ENCODE measurements around the gene SIRT6. TPM values are rescaled to one million over a fixed set of nuclear protein-coding genes. Genes with fewer than 3 reads are reported as not detected.

Gene SIRT6
- total RNA-seq, 1 experiment from 2014 or later, result 28.1 TPM

GRCh38 chr19:4172861-4173473 lies 9.4 kb downstream of the SIRT6 start (continued):
- TF ChIP-seq E2F1 (CRISPR knock-in tag; IDR thresholded peaks at IDR 0.05) (peak; percentile 92), FOXJ3 (CRISPR knock-in tag; IDR thresholded peaks at IDR 0.05; ENCODE audit: borderline replicate concordance) (0 out of 2 replicates have a peak, but pooled peaks have one; percentile 52), ZNF671 (CRISPR knock-in tag; IDR thresholded peaks at IDR 0.05) (no peak), FOXK1 (CRISPR knock-in tag; IDR thresholded peaks at IDR 0.05) (peak; percentile 73), PRRX2 (CRISPR knock-in tag; IDR thresholded peaks at IDR 0.05) (no peak), E2F5 (CRISPR knock-in tag; IDR thresholded peaks at IDR 0.05) (peak; percentile 61; the same call in 1 of the 2 replicates), EMX1 (CRISPR knock-in tag; IDR thresholded peaks at IDR 0.05) (no peak), ATF3 (CRISPR knock-in tag; conservative IDR thresholded peaks at IDR 0.05) (no peak), ETV6 (CRISPR knock-in tag; IDR thresholded peaks at IDR 0.05) (peak; percentile 72; the same call in 1 of the 2 replicates), ZSCAN18 (CRISPR knock-in tag; IDR thresholded peaks at IDR 0.05) (no peak), ZNF512 (CRISPR knock-in tag; IDR thresholded peaks at IDR 0.05; ENCODE audit: borderline replicate concordance) (peak; percentile 43; the same call in 1 of the 2 replicates)
- TF ChIP-seq, protein P1, sequence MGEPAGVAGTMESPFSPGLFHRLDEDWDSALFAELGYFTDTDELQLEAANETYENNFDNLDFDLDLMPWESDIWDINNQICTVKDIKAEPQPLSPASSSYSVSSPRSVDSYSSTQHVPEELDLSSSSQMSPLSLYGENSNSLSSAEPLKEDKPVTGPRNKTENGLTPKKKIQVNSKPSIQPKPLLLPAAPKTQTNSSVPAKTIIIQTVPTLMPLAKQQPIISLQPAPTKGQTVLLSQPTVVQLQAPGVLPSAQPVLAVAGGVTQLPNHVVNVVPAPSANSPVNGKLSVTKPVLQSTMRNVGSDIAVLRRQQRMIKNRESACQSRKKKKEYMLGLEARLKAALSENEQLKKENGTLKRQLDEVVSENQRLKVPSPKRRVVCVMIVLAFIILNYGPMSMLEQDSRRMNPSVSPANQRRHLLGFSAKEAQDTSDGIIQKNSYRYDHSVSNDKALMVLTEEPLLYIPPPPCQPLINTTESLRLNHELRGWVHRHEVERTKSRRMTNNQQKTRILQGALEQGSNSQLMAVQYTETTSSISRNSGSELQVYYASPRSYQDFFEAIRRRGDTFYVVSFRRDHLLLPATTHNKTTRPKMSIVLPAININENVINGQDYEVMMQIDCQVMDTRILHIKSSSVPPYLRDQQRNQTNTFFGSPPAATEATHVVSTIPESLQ (CRISPR knock-in tag; IDR thresholded peaks at IDR 0.05), result no peak

DNA sequence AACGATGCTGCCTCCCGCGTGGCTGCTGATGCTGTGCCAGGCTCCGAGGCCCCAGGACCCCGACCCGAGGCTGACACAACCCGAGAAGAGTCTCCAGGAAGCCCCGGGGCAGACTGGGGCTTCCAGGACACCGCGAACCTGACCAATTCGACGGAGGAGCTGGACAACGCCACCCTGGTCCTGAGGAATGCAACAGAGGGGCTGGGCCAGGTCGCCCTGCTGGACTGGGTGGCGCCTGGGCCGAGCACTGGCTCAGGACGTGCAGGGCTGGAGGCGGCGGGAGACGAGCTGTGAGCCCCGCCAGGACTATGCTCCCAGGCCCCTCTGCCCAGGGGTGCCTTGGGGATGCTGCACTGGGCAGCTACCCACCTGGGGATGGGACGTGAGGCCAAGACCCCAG lies 10.7 kb downstream of the SIRT6 start:
- ChIA-PET CTCF (interaction anchor here (1.7 kb wide), 1 partner anchor 32 kb away, joined by 8 read pairs; no protein-coding TSS in a partner anchor), POLR2A (no interaction called here)
- Mint-ChIP-seq H3K27me3 (ENCODE audit: low read depth) (peaks cover 26% of the 10 kb centered on the region), H3K9me3 (no peaks in the 10 kb centered on the region), H3K36me3 (no peaks in the 10 kb centered on the region), H3K4me3 (no peak overlapping the region), H3K4me1 (no peaks in the 10 kb centered on the region), H3K27ac (no peak overlapping the region)
- ATAC-seq (no peak), DNase-seq (ENCODE audit: low spot score) (no peak)
- TF ChIP-seq, protein P2, sequence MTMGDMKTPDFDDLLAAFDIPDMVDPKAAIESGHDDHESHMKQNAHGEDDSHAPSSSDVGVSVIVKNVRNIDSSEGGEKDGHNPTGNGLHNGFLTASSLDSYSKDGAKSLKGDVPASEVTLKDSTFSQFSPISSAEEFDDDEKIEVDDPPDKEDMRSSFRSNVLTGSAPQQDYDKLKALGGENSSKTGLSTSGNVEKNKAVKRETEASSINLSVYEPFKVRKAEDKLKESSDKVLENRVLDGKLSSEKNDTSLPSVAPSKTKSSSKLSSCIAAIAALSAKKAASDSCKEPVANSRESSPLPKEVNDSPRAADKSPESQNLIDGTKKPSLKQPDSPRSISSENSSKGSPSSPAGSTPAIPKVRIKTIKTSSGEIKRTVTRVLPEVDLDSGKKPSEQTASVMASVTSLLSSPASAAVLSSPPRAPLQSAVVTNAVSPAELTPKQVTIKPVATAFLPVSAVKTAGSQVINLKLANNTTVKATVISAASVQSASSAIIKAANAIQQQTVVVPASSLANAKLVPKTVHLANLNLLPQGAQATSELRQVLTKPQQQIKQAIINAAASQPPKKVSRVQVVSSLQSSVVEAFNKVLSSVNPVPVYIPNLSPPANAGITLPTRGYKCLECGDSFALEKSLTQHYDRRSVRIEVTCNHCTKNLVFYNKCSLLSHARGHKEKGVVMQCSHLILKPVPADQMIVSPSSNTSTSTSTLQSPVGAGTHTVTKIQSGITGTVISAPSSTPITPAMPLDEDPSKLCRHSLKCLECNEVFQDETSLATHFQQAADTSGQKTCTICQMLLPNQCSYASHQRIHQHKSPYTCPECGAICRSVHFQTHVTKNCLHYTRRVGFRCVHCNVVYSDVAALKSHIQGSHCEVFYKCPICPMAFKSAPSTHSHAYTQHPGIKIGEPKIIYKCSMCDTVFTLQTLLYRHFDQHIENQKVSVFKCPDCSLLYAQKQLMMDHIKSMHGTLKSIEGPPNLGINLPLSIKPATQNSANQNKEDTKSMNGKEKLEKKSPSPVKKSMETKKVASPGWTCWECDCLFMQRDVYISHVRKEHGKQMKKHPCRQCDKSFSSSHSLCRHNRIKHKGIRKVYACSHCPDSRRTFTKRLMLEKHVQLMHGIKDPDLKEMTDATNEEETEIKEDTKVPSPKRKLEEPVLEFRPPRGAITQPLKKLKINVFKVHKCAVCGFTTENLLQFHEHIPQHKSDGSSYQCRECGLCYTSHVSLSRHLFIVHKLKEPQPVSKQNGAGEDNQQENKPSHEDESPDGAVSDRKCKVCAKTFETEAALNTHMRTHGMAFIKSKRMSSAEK (CRISPR knock-in tag; IDR thresholded peaks at IDR 0.05; ENCODE audit: borderline replicate concordance), result no peak
- TF ChIP-seq MLX (CRISPR knock-in tag; IDR thresholded peaks at IDR 0.05) (no peak), ZNF671 (CRISPR knock-in tag; IDR thresholded peaks at IDR 0.05) (no peak)

All from WTC11 (cell line).